Activated naive CD4-positive, alpha-beta T cell treated with anti-CD3 and anti-CD28 coated beads, Interleukin-2, amount 10 ng/mL, durations not matched to agents 7 days and 5 days (primary cell): ENCODE data around the gene COL16A1.

Experiments
- CTCF ChIA-PET: fragments of 350-600 bp; sonication (Branson Sonifier 250); formaldehyde crosslinking; loops from one replicate; lab custom pipeline; 2021; ENCODE audit warnings: antibody characterized with exemption; lab: Charles Lee
- DNase-seq: peaks from one replicate; pipeline ENCODE4 v3.0.0-alpha.2; 2020
- H3K27ac Mint-ChIP-seq: one replicate; pipeline ENCODE4 v1.8.0; 2021; ENCODE audit warnings: mild to moderate bottlenecking, moderate library complexity, mixed read lengths
- H3K27me3 Mint-ChIP-seq: one replicate; pipeline ENCODE4 v1.8.0; 2021; ENCODE audit warnings: mild to moderate bottlenecking, mixed read lengths
- H3K36me3 Mint-ChIP-seq: one replicate; pipeline ENCODE4 v1.8.0; 2021; ENCODE audit warnings: mixed read lengths
- H3K4me1 Mint-ChIP-seq: one replicate; pipeline ENCODE4 v1.8.0; 2021; ENCODE audit warnings: mixed read lengths
- H3K4me3 Mint-ChIP-seq: one replicate; pipeline ENCODE4 v1.8.0; 2021; ENCODE audit warnings: mild to moderate bottlenecking, moderate library complexity, mixed read lengths
- H3K9me3 Mint-ChIP-seq: one replicate; pipeline ENCODE4 v1.8.0; 2021; ENCODE audit warnings: mixed read lengths

The COL16A1 gene

GRCh38 chr1:31655756-31656155 is 48.1 kb downstream of the COL16A1 start:
- Mint-ChIP-seq H3K9me3 (no peaks in the 10 kb centered on the region), H3K27me3 (peaks cover 55% of the 10 kb centered on the region), H3K4me1 (no peaks in the 10 kb centered on the region), H3K4me3 (no peak overlapping the region), H3K27ac (no peak overlapping the region), H3K36me3 (no peaks in the 10 kb centered on the region)
- DNase-seq, result no peak
- CTCF ChIA-PET, result no interaction called here

DNA sequence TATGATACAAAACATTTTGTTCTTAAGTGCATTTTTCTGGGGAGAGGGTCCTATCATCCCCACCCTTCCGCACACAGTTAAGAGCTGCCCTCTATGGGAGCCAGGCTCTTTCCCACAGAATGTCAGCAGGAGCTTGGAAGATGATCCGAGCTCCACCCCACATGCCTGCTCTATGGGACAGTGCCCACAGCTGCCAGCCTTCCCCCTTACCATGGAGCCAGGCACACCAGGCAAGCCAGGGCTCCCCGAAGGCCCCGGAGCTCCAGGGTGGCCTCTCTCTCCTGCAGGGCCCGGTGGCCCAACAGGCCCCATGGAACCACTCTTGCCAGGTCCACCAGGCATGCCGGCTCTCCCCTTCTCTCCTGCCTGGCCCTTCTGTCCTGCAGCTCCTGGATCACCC is 48.7 kb downstream of the COL16A1 start:
- no peaks in the 10 kb centered on the region for H3K9me3 Mint-ChIP-seq
- no peaks in the 10 kb centered on the region for H3K4me1 Mint-ChIP-seq
- H3K27me3 Mint-ChIP-seq, result peaks cover 59% of the 10 kb centered on the region
- DNase-seq, result no peak
- H3K36me3 Mint-ChIP-seq, result no peaks in the 10 kb centered on the region
- CTCF ChIA-PET, result interaction anchor here (1.3 kb wide), 1 partner anchor 8 kb away, joined by 4 read pairs; no protein-coding TSS in a partner anchor
- H3K27ac Mint-ChIP-seq, result no peak overlapping the region
- H3K4me3 Mint-ChIP-seq, result no peak overlapping the region

DNA sequence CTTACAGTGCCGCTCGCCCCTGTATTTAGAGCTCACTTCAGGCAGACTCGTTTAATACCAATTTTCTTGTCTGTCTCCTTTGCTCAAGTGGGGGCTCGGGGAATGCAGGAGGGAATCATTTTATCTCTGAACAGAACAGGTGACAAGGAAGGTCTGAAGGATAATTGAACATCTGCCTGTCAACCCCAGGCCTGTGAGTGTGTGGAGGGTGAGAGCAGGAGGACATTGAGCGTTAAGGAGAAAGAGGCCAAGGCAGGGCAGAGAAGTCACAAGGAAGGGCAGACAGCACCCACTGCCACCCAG is 49.4 kb downstream of the COL16A1 start:
- H3K27ac Mint-ChIP-seq, result no peak overlapping the region

DNA sequence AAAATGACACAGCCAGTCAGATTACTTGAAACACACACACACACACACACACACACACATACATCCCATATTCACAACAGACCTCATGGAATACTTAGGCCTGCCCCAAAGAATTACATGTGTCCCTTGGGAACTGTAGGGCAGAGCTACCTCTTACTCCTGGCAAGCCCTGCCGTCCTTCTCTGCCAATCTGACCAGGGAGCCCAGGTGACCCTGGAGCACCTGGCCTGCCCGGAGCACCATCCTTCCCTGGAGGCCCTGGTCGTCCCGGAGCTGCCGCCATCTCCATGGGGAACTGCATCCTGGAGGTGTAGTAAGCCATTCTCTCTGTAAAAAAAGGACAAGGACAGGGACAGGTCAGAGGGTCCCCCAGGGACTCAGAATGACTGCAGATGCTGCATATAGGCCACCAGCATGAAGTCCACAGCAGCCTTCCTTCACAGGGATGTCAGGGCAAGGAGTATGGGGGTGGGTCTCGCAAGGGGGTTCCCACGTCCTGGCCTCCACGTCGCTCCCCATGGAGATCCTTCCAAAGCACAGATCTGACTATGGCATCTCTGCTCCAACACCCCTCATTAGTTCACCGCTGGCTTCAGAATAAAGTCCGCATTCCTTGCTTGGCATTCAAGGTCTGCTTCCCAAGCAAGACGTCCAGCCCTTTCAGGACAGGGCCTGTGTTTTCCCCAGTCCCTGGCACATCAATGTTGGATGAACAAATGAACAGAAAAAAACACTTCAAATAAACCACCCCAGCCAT is 49.9 kb downstream of the COL16A1 start:
- Mint-ChIP-seq H3K4me3 (no peak overlapping the region), H3K4me1 (no peaks in the 10 kb centered on the region), H3K9me3 (no peaks in the 10 kb centered on the region), H3K36me3 (no peaks in the 10 kb centered on the region), H3K27ac (no peak overlapping the region), H3K27me3 (peaks cover 66% of the 10 kb centered on the region)
- CTCF ChIA-PET, result interaction anchor here (1.3 to 1.6 kb wide), 2 partner anchors 9 to 62 kb away, joined by 3 to 4 read pairs; no protein-coding TSS in a partner anchor
- DNase-seq, result no peak

More for the DNA sequence above, 49.4 kb downstream of the COL16A1 start:
- no peaks in the 10 kb centered on the region for H3K4me1 Mint-ChIP-seq
- no peak overlapping the region for H3K4me3 Mint-ChIP-seq
- CTCF ChIA-PET, result interaction anchor here (1.3 to 1.6 kb wide), 2 partner anchors 9 to 61 kb away, joined by 3 to 4 read pairs; no protein-coding TSS in a partner anchor
- no peak for DNase-seq
- peaks cover 66% of the 10 kb centered on the region for H3K27me3 Mint-ChIP-seq
- H3K9me3 Mint-ChIP-seq, result no peaks in the 10 kb centered on the region
- no peaks in the 10 kb centered on the region for H3K36me3 Mint-ChIP-seq

- CTCF ChIA-PET, result interaction anchor here (1.2 to 1.6 kb wide), 2 partner anchors 11 to 63 kb away, joined by 3 read pairs; no protein-coding TSS in a partner anchor
Measured at GRCh38 chr1:31652891-31653499, 50.8 kb downstream of the COL16A1 start.

DNA sequence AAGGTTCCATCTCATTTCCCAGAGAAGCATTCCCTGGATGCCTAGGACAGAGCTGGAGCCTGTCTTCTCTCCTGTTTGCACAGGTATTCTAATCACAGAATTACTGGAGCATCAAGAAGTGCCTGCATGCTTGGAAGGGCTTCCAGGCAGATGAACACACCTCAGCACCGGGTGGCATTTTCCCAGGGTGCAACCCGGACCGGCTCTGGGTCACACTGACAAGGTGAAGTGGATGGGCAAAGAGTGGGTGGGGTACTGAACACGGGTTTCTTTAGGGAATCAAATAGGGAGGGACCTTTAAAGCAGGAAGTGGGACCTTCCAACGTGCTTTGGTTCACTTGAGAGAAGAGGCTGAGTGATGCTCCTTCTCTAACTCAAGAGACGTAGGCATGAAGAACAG is 52.1 kb downstream of the COL16A1 start:
- DNase-seq, result no peak
- H3K27me3 Mint-ChIP-seq, result peaks cover 59% of the 10 kb centered on the region
- CTCF ChIA-PET, result interaction anchor here (1.2 kb wide), 1 partner anchor 12 kb away, joined by 3 read pairs; no protein-coding TSS in a partner anchor
- H3K9me3 Mint-ChIP-seq, result no peaks in the 10 kb centered on the region
- H3K36me3 Mint-ChIP-seq, result no peaks in the 10 kb centered on the region
- H3K27ac Mint-ChIP-seq, result no peak overlapping the region
- H3K4me1 Mint-ChIP-seq, result peaks cover 10% of the 10 kb centered on the region
- no peak overlapping the region for H3K4me3 Mint-ChIP-seq

More at GRCh38 chr1:31652891-31653499, 50.8 kb downstream of the COL16A1 start:
- no peak overlapping the region for H3K4me3 Mint-ChIP-seq
- no peak for DNase-seq
- no peak overlapping the region for H3K27ac Mint-ChIP-seq
- peaks cover 3% of the 10 kb centered on the region for H3K4me1 Mint-ChIP-seq
- peaks cover 66% of the 10 kb centered on the region for H3K27me3 Mint-ChIP-seq
- H3K36me3 Mint-ChIP-seq, result no peaks in the 10 kb centered on the region
- no peaks in the 10 kb centered on the region for H3K9me3 Mint-ChIP-seq

DNA sequence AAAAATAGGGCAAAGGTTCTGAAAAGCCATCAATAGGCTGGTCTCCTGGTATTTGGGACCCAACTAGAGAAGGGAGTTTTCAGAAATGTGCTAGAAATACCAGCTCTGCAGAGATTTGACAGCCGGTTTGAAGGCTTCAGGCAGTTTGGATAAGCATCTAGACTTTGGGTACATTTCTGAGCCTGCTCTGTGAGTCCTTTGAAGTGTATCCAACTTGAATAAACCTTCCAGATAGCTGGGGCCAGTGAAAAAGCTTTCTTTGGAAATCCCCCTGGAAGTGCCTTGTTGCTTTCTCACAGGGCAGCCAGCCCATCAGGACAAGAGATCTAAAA is 52.8 kb downstream of the COL16A1 start:
- peaks cover 55% of the 10 kb centered on the region for H3K27me3 Mint-ChIP-seq
- no peaks in the 10 kb centered on the region for H3K36me3 Mint-ChIP-seq
- no peak overlapping the region for H3K27ac Mint-ChIP-seq
- no peak overlapping the region for H3K4me3 Mint-ChIP-seq
- peaks cover 15% of the 10 kb centered on the region for H3K4me1 Mint-ChIP-seq
- H3K9me3 Mint-ChIP-seq, result peaks cover 3% of the 10 kb centered on the region
- no peak for DNase-seq
- CTCF ChIA-PET, result no interaction called here

DNA sequence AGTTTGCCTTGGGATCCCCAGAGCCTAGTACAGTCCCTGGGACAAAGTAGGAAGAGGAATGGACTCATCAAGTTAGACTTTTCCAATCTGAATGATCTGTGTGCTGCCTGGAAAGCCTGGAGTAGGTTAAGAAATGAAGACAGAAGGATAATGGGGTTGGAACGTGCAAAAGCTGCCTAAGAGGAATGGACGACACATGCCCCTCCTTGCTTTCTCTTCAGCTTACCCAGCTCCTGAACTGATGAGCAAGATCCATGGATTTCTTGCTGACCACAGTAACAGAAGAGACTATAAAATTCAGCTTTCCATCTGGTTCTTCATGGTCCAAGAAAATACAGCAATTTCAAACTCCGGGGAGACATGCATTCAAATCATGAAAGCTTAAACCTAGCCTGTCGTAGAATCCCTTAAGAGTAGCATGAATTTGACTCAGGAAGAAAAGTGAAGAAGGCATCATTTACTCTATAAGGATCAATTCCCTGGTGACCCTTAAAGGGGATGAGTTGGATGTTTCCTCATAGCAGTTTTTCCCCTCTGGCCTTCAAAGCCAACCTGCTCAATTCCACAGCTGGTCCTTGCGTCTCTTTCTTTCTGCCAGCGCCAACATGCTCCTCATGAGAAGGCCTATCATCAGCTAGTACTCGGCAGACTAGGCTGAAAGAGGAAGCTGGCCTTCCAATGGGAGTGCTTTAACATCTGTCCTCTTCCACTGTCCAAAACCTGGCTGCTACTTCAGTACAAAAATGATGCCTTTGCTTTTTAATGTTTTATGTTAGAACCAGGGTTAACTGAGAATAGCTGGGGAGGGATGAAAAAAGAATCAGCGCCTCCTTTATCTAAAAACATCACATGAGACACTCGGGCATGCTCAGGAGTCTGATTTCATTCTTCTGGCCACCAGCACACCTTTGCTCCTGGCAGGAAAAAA is 53.4 kb downstream of the COL16A1 start:
- Mint-ChIP-seq H3K27ac (no peak overlapping the region), H3K36me3 (no peaks in the 10 kb centered on the region), H3K9me3 (peaks cover 3% of the 10 kb centered on the region), H3K4me1 (peaks cover 21% of the 10 kb centered on the region), H3K27me3 (peaks cover 48% of the 10 kb centered on the region), H3K4me3 (no peak overlapping the region)
- no peak for DNase-seq
- CTCF ChIA-PET, result interaction anchor here (0.6 to 1.1 kb wide), 2 partner anchors 14 to 411 kb away, joined by 3 read pairs; no protein-coding TSS in a partner anchor

- Mint-ChIP-seq H3K4me3 (no peak overlapping the region), H3K27me3 (peaks cover 43% of the 10 kb centered on the region), H3K9me3 (peaks cover 3% of the 10 kb centered on the region), H3K36me3 (no peaks in the 10 kb centered on the region), H3K4me1 (peaks cover 34% of the 10 kb centered on the region), H3K27ac (no peak overlapping the region)
- no peak for DNase-seq
- CTCF ChIA-PET, result no interaction called here
Measured at GRCh38 chr1:31648641-31649357, 55.0 kb downstream of the COL16A1 start.

GRCh38 chr1:31648190-31648589 is 55.6 kb downstream of the COL16A1 start:
- Mint-ChIP-seq H3K9me3 (peaks cover 3% of the 10 kb centered on the region), H3K27ac (no peak overlapping the region), H3K36me3 (no peaks in the 10 kb centered on the region), H3K4me3 (no peak overlapping the region), H3K4me1 (peaks cover 39% of the 10 kb centered on the region), H3K27me3 (peaks cover 37% of the 10 kb centered on the region)
- CTCF ChIA-PET, result no interaction called here
- DNase-seq, result no peak

DNA sequence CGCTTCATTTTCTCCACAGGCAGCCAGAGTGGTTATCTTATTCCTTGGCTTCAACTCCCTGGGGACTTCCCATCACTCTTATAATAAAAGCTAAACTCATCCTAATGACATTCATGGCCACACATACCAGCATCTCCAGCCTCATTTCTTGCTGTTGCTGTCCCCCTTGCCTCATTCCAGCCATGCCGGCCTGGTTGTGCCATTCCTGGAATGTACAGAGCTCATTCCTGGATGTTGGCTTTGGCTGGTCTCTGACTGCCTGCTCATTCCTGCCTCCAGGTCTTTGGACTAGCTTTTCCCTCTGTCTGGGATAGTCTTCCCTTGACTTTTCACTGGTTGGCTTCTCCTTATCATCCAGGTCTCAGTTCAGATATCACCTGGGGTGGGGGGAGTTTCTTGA is 56.7 kb downstream of the COL16A1 start:
- DNase-seq, result no peak
- Mint-ChIP-seq H3K27me3 (peaks cover 30% of the 10 kb centered on the region), H3K9me3 (peaks cover 3% of the 10 kb centered on the region), H3K4me3 (no peak overlapping the region), H3K4me1 (peaks cover 39% of the 10 kb centered on the region), H3K36me3 (no peaks in the 10 kb centered on the region), H3K27ac (no peak overlapping the region)
- CTCF ChIA-PET, result no interaction called here

GRCh38 chr1:31646259-31646960 is 57.4 kb downstream of the COL16A1 start:
- H3K36me3 Mint-ChIP-seq, result no peaks in the 10 kb centered on the region
- CTCF ChIA-PET, result no interaction called here
- H3K4me3 Mint-ChIP-seq, result peak overlapping the region; percentile 99
- peaks cover 39% of the 10 kb centered on the region for H3K4me1 Mint-ChIP-seq
- peaks cover 3% of the 10 kb centered on the region for H3K9me3 Mint-ChIP-seq
- no peak for DNase-seq
- H3K27me3 Mint-ChIP-seq, result peaks cover 25% of the 10 kb centered on the region
- no peak overlapping the region for H3K27ac Mint-ChIP-seq

- Mint-ChIP-seq H3K27ac (peak overlapping the region; percentile 100), H3K36me3 (no peaks in the 10 kb centered on the region), H3K27me3 (peaks cover 16% of the 10 kb centered on the region), H3K9me3 (peaks cover 3% of the 10 kb centered on the region), H3K4me1 (peaks cover 39% of the 10 kb centered on the region), H3K4me3 (peak overlapping the region; percentile 99)
- CTCF ChIA-PET, result interaction anchor here (0.6 to 0.8 kb wide), 2 partner anchors 14 to 262 kb away, joined by 3 read pairs; no protein-coding TSS in a partner anchor
- DNase-seq, result no peak
Measured at GRCh38 chr1:31645274-31645568, 58.6 kb downstream of the COL16A1 start.
